H1 (cell line): ENCODE measurements around the gene RER1.

Experiments used
- BRCA1 ChIP-seq: IDR thresholded peaks from 2 replicates; pipeline ENCODE4 v1.6.1; 2012; ENCODE audit warnings: low read depth, low read length, improper control_type of control experiment
- CEBPB ChIP-seq: IDR thresholded peaks from 2 replicates; pipeline ENCODE4 v1.6.1; 2012; ENCODE audit warnings: low read depth, low read length
- CHD2 ChIP-seq: IDR thresholded peaks from 2 replicates; pipeline ENCODE4 v1.6.1; 2012; ENCODE audit warnings: low read length, improper control_type of control experiment
- CTCF ChIP-seq, 3 experiments: IDR thresholded peaks; 1 replicate in 2 of 3; 2 replicates in 1 of 3; pipeline versions ENCODE4 v1.5.1 to v1.6.1; 2011; ENCODE audit warnings: low read length in 3 of 3, mild to moderate bottlenecking in 3 of 3, inconsistent platforms in 2 of 3, low read depth in 1 of 3, moderate library complexity in 1 of 3; ENCODE audit not compliant: insufficient read depth in 1 of 3; ENCODE audit errors: control extremely low read depth in 1 of 3
- E2F6 ChIP-seq: IDR thresholded peaks from 2 replicates; pipeline ENCODE4 v1.6.1; 2012; ENCODE audit warnings: inconsistent platforms
- EZH2 ChIP-seq: fragments of 200-600 bp; sonication (generic); IDR thresholded peaks from 2 replicates; pipeline ENCODE4 v1.7.1; 2012; ENCODE audit warnings: low read depth, mild to moderate bottlenecking, moderate library complexity, low read length, inconsistent platforms; ENCODE audit not compliant: severe bottlenecking
- HDAC2 ChIP-seq, 2 experiments: fragments of 300-600 bp in 1 of 2; sonication (generic) in 1 of 2; IDR thresholded peaks; 2 replicates each; pipeline ENCODE4 v1.6.1; 2011 to 2012; ENCODE audit warnings: low read depth in 2 of 2, low read length in 2 of 2, mild to moderate bottlenecking in 2 of 2, moderate library complexity in 2 of 2, borderline replicate concordance in 1 of 2, inconsistent platforms in 1 of 2
- POLR2A ChIP-seq, 2 experiments: IDR thresholded peaks; 1 replicate in 1 of 2; 2 replicates in 1 of 2; pipeline ENCODE4 v1.6.1; 2011; ENCODE audit warnings: low read depth in 2 of 2, low read length in 2 of 2, mild to moderate bottlenecking in 2 of 2; ENCODE audit errors: control extremely low read depth in 1 of 2
- POLR2AphosphoS5 ChIP-seq: IDR thresholded peaks from 2 replicates; pipeline ENCODE4 v1.6.1; 2011; ENCODE audit warnings: low read depth, low read length
- RNF2 ChIP-seq: fragments of 200-900, 300-1000 bp; sonication (generic); IDR thresholded peaks from 2 replicates; pipeline ENCODE4 v1.7.1; 2016; ENCODE audit warnings: borderline replicate concordance, low read depth, mild to moderate bottlenecking, antibody characterized with exemption, low read length; ENCODE audit not compliant: poor library complexity, severe bottlenecking; ENCODE audit errors: missing control alignments
- TAF1 ChIP-seq: IDR thresholded peaks from 2 replicates; pipeline ENCODE4 v1.6.1; 2011; ENCODE audit warnings: mild to moderate bottlenecking, low read depth, low read length
- TEAD4 ChIP-seq: IDR thresholded peaks from 2 replicates; pipeline ENCODE4 v1.6.1; 2012; ENCODE audit warnings: low read depth, low read length, inconsistent platforms, mixed read lengths
- ZNF274 ChIP-seq: IDR thresholded peaks from 2 replicates; pipeline ENCODE4 v1.7.0; 2012; ENCODE audit warnings: low read length, borderline replicate concordance; ENCODE audit errors: extremely low read depth

GRCh38 chr1:2376261-2376741 is 15.3 kb upstream of the RER1 start:
- TF ChIP-seq CTCF (IDR thresholded peaks at IDR 0.05; ENCODE audit: control extremely low read depth in 1 of 3, insufficient read depth in 1 of 3, low read depth in 1 of 3, low read length in 3 of 3) = no peak
- TF ChIP-seq EZH2 = no peak
- TF ChIP-seq CEBPB = no peak
- no peak for TF ChIP-seq TEAD4
- no peak for TF ChIP-seq TAF1
- TF ChIP-seq ZNF274 = no peak
- TF ChIP-seq POLR2A (IDR thresholded peaks at IDR 0.05; ENCODE audit: control extremely low read depth in 1 of 2, low read depth in 2 of 2, low read length in 2 of 2) = no peak
- TF ChIP-seq HDAC2 (IDR thresholded peaks at IDR 0.05; ENCODE audit: borderline replicate concordance in 1 of 2, low read depth in 2 of 2, low read length in 2 of 2) = no peak
- no peak for TF ChIP-seq E2F6
- no peak for TF ChIP-seq RNF2
- TF ChIP-seq BRCA1 = no peak
- no peak for TF ChIP-seq POLR2AphosphoS5
- TF ChIP-seq CHD2 = no peak
